Tibial nerve (tissue), 4 donors: ENCODE measurements around the gene DACT3.

Experiments used
- EP300 ChIP-seq, 2 donors: sonication (generic); formaldehyde crosslinking; IDR thresholded peaks; one replicate each; pipeline ENCODE4 v1.6.1; 2017; ENCODE audit warnings: antibody characterized with exemption in 2 of 2, mild to moderate bottlenecking in 1 of 2
- POLR2A ChIP-seq, 2 donors: fragments of 450-650 bp; IDR thresholded peaks; one replicate each; pipeline ENCODE4 v1.6.1; 2017; ENCODE audit warnings: antibody characterized with exemption in 2 of 2, mild to moderate bottlenecking in 2 of 2, moderate library complexity in 2 of 2
- TF ChIP-seq, protein P1 (sequence below), 5 experiments: fragments of 200-600 bp in 3 of 5; fragments of 450-650 bp in 2 of 5; sonication (generic) in 3 of 5; IDR thresholded peaks; one replicate each; pipeline ENCODE4 v1.5.1; 2016 to 2019; ENCODE audit warnings: antibody characterized with exemption in 5 of 5, mild to moderate bottlenecking in 3 of 5, moderate library complexity in 2 of 5

DNA sequence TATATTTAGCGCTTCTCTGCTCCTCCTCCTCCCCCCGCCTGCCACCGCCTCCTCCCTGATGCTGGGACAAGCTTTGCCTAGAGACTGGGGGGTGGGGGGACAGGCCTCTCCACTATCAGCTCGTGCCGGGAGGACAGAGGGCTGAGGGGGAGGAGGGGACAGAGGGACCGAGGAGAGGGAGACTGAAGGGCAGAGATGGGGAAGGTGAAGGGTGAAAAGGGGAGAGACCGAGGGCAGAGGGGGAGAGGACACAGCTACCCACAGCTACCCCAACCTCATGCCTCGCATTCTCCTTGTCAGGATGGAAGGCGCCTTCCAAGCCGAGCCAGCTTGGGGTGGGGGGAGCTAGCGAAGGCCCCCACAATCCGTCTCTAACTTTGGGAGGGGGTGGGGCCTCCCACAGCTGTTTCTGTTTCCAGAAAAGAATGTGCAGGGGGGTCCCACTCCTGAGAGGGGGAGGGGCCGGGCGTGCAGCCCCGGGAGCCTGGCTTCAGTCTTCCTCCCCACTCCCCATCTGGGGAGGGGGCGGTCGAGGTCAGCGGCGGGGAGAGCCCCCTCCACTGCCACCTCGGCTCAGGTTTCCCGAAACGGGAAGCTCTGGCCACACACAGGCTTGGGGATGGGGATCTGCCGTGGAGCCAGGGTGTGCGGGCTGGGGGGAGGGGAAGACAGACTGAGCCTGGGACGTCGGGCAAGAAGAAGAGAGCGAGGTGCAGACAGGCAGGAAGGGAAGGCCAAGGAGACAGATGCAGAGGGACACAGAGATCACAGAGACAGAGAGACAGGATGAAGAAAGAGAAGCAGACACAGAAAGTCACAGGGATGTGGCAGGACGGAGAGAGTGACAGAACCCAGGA lies 1.6 kb downstream of the DACT3 start:
- TF ChIP-seq, protein P1, sequence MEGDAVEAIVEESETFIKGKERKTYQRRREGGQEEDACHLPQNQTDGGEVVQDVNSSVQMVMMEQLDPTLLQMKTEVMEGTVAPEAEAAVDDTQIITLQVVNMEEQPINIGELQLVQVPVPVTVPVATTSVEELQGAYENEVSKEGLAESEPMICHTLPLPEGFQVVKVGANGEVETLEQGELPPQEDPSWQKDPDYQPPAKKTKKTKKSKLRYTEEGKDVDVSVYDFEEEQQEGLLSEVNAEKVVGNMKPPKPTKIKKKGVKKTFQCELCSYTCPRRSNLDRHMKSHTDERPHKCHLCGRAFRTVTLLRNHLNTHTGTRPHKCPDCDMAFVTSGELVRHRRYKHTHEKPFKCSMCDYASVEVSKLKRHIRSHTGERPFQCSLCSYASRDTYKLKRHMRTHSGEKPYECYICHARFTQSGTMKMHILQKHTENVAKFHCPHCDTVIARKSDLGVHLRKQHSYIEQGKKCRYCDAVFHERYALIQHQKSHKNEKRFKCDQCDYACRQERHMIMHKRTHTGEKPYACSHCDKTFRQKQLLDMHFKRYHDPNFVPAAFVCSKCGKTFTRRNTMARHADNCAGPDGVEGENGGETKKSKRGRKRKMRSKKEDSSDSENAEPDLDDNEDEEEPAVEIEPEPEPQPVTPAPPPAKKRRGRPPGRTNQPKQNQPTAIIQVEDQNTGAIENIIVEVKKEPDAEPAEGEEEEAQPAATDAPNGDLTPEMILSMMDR (IDR thresholded peaks at IDR 0.05) = no peak
- TF ChIP-seq POLR2A (IDR thresholded peaks at IDR 0.05) = no peak
- no peak for TF ChIP-seq EP300 (IDR thresholded peaks at IDR 0.05)
